ENCODE results near the gene MAFB.

The MAFB gene

GRCh38 chr20:40658509-40658908, 30.5 kb downstream of the MAFB start:
- no peak for DNase-seq

- DNase-seq, result no peak
Observed at GRCh38 chr20:40657526-40657925, 31.5 kb downstream of the MAFB start.

GRCh38 chr20:40655451-40655850, 33.6 kb downstream of the MAFB start:
- DNase-seq, result no peak

- DNase-seq, result no peak
Observed at GRCh38 chr20:40654876-40655275, 34.2 kb downstream of the MAFB start.

GRCh38 chr20:40652441-40652987, 36.5 kb downstream of the MAFB start:
- DNase-seq, result no peak

GRCh38 chr20:40651151-40651550, 37.9 kb downstream of the MAFB start:
- no peak for DNase-seq

GRCh38 chr20:40650707-40651106, 38.3 kb downstream of the MAFB start:
- DNase-seq, result no peak

- no peak for DNase-seq
Observed at GRCh38 chr20:40648210-40649072, 40.6 kb downstream of the MAFB start.

- DNase-seq, result no peak
Observed at GRCh38 chr20:40646813-40647212, 42.2 kb downstream of the MAFB start.

- DNase-seq, result no peak
Observed at GRCh38 chr20:40646361-40646760, 42.7 kb downstream of the MAFB start.

- no peak for DNase-seq
Observed at GRCh38 chr20:40644863-40645262, 44.2 kb downstream of the MAFB start.

- DNase-seq, result no peak
Observed at GRCh38 chr20:40643891-40644290, 45.1 kb downstream of the MAFB start.

- no peak for DNase-seq
Observed at GRCh38 chr20:40641809-40642208, 47.2 kb downstream of the MAFB start.

GRCh38 chr20:40641202-40641601, 47.8 kb downstream of the MAFB start:
- no peak for DNase-seq

GRCh38 chr20:40640667-40641066, 48.4 kb downstream of the MAFB start:
- DNase-seq, result no peak

GRCh38 chr20:40639676-40640355, 49.2 kb downstream of the MAFB start:
- no peak for DNase-seq

GRCh38 chr20:40639132-40639531, 49.9 kb downstream of the MAFB start:
- DNase-seq, result no peak

GRCh38 chr20:40638414-40638813, 50.6 kb downstream of the MAFB start:
- DNase-seq, result no peak

GRCh38 chr20:40637176-40637575, 51.9 kb downstream of the MAFB start:
- no peak for DNase-seq

GRCh38 chr20:40636486-40636885, 52.5 kb downstream of the MAFB start:
- DNase-seq, result no peak

GRCh38 chr20:40635971-40636370, 53.1 kb downstream of the MAFB start:
- DNase-seq, result no peak
